Astrocyte (in vitro differentiated cells and primary cell): ENCODE results near the gene NKAIN1.

Experiments used
- EZH2 ChIP-seq: IDR thresholded peaks from 2 replicates; pipeline ENCODE4 v1.6.1; 2012; ENCODE audit warnings: mild to moderate bottlenecking, low read length, inconsistent platforms; ENCODE audit not compliant: insufficient read depth
- TF ChIP-seq, protein P1 (sequence below): IDR thresholded peaks from 2 replicates; pipeline ENCODE4 v1.5.1; 2011; ENCODE audit warnings: low read depth, mild to moderate bottlenecking, inconsistent platforms, low read length, moderate library complexity; ENCODE audit not compliant: insufficient read depth

DNA sequence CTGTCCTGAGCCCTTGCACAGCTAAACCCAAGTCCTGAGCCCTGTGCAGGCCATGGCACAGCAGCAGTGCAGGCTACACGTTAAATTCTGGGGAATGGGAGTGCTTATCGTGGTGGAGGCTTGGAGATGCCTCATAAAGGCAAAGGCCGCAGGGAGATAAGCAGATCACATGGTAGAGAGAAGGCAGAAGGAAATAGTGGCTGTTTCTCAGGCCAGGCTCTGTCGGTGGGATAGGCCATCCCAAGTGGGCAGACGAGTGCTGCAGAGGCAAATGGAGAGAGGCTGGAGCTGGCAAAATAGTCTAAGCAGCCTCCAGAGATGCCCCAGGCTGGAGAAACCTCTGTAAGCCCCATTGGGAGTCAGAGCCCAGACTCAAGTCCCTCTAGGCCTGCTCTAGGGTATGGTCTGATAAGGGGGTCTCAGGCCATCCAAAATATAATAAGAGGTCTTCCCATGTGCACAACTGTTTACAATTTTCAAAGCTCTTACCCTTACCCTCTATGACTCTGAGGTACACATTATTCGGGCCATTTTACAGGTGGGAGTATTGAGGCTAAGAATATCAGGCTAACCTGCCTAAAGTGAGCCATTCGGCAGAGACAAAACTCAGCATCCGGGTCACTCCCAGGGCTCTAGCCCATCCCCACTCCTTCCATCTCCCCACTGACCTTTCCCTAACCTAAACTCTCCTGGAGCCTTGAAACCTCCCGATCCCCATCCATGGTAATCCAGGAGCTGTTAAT lies 79.6 kb downstream of the NKAIN1 start:
- TF ChIP-seq, protein P1, sequence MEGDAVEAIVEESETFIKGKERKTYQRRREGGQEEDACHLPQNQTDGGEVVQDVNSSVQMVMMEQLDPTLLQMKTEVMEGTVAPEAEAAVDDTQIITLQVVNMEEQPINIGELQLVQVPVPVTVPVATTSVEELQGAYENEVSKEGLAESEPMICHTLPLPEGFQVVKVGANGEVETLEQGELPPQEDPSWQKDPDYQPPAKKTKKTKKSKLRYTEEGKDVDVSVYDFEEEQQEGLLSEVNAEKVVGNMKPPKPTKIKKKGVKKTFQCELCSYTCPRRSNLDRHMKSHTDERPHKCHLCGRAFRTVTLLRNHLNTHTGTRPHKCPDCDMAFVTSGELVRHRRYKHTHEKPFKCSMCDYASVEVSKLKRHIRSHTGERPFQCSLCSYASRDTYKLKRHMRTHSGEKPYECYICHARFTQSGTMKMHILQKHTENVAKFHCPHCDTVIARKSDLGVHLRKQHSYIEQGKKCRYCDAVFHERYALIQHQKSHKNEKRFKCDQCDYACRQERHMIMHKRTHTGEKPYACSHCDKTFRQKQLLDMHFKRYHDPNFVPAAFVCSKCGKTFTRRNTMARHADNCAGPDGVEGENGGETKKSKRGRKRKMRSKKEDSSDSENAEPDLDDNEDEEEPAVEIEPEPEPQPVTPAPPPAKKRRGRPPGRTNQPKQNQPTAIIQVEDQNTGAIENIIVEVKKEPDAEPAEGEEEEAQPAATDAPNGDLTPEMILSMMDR: no peak
- no peak for TF ChIP-seq EZH2
